IPS-NIHi11 (cell line): Measurements from ENCODE around the gene IGF2BP2.
"Not testable (repeated sequence)": the region's sequence is repeated elsewhere in the genome, so short reads cannot be mapped to it uniquely, and the experiment has no call there.

Experiments
- DNase-seq: peaks from one replicate; pipeline ENCODE4 v3.0.0; 2012; ENCODE audit warnings: mixed read lengths, low spot score

Gene IGF2BP2

DNA sequence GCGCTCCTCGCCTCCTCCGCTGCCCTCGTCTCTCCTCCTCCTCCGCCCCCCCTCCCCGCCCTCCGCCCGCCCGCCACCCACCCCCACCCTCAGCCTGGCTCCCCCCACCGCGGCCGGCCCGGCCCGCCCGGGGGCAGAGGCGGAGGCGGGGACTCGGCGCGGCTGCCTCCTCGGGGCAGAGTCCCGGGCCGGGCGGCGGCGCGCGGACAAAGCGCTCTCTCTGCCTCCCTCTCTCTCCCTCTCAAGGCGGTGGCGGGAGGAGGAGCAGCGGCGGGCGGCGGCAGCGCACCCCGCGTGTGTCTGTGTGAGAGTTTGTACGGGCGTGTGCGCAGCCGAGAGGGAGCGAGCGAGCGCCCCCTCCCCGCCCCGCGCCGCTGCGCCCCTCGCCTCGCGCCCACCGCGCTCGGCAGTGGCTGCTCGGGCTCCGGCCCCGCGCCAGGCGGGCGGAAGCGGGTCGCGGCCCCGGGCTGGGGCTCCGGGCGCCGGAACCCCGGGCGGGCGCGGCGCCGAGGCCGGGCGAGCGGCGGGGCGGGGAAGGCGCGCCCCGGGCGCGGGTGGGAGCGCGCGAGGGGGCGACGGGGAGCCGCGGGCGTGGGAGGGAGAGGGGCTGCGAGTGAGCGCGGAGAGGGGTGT, at the start of gene IGF2BP2:
Gene IGF2BP2 (minus strand): TSS at position 37 of the 633 bp plus-strand sequence. CDS start 82 bp downstream, outside the sequence.
- peak; percentile 84 for DNase-seq

DNA sequence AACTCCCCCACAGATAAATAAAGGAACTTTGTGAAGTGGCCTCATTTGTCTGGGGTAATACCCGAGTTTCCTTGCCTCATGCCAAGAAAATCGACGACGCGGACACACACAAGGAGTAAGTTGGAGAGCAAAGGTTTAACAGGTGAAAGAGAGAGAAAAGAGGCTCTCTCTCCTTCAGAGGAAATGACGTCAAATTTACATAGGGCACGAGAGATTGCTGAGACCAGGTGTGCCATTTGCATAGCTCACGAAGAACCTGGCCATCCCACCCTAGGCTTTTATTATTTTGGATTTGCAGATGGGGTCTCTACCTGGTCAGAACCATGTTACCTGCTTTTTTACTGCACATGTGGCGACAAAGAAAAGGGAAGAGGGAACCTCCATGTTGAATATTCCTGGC, 49.3 kb upstream of the IGF2BP2 start:
- DNase-seq: no peak

DNA sequence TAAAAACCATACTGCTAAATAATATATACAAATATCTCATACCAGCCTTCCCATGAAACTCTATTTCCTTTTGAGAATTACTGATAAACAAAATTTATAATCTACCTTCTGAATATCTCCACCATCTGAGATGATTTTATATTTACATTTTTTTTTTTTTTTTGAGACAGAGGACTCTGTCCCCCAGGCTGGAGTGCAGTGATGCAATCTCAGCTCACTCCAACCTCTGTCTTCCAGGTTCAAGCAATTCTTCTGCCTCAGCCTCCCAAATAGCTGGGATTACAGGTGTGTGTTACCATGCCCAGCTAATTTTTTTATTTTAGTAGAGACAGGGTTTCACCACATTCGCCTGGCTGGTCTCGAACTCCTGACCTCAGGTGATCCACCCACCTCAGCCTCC, 42.8 kb upstream of the IGF2BP2 start:
- no peak for DNase-seq

DNA sequence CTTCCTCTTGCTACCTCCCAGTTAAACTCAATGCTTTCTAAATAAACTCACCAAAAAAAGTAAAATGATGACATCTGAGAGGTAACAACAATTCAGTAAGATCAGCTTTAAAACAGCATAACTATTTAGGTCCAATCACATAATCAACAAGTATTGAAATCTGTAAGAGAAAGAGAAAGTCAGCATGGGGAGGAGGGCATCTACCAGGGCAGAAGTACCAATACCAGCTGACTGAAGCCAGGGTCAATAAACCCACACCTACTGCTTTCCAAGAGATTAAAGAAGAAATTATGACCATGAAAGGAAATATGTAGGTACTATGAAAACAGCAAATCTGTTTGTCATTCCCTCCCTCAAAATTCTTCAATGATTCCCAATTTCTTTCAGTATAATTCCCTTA, 42.2 kb upstream of the IGF2BP2 start:
- DNase-seq: no peak

DNA sequence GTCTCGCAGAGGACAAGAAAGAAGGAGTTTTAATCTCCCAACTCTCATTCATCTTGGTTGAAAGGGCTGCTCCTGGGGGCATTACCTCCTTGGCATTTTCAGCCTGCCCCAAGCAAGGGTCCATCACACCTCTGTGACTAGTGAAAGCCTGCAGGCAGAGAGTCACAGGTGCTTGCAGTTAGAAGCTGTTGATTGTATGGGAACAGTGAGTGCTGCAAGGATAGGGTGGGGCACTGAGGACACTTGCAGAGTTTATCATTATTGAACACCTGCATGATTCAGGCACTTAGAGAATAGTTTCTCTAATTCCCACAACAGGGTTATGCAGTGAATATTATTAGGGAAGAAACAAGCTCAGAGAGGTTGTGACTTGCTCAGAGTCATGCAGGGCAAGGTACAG, 41.7 kb upstream of the IGF2BP2 start:
- DNase-seq: no peak

DNA sequence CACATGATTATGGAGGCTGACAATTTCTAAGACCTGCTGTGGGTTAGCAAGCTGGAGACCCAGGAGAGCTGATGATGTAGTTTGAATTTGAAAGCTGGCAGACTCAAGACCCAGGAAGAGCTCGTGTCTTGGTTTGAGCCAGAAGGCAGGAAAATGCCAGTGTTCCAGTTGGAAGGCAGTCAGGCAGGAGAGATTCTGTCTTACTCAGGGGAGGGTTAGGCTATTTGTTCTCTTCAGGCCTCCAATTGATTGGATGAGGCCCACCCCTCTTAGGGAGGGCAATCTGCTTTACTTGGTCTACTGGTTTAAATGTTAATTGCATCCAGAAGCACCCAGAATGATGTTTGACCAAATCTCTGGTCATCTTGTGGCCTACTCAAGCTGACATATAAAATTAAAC, 40.4 kb upstream of the IGF2BP2 start:
- DNase-seq: no peak

DNA sequence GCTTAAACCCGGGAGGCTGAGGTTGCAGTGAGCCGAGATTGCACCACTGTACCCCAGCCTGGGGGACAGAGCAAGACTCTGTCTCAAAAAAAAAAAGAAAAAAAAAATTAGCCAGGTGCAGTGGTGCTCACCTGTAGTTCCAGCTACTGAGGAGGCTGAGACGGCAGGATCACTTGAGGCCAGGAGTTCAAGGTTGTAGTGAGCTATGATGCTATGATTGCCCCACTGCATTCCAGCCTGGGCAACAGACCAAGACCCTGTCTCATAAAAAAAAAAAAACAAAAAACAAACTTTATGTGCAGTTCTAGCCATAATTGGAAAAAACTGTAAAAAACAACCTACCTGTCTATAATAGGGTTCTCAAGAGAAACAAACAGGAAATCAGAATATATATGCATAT, 39.9 kb upstream of the IGF2BP2 start:
- no peak for DNase-seq

DNA sequence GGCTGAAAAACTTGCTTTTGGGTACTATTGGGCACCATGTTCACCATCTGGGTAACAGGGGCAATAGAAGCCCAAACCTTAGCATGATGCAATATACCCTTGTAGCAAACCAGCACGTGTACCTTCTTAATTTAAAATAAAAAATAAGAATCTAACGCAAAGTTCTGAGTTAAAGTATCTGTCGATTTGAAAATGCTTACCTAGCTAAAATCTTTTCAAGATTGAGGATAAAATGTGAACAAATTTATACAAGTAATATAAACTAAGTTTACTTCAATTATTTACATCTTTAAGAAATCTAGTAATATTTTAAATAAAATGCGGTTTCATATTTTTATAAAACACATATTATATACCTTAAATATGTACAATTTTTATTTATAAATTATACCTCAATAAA, 38.1 kb upstream of the IGF2BP2 start:
- no peak for DNase-seq

DNA sequence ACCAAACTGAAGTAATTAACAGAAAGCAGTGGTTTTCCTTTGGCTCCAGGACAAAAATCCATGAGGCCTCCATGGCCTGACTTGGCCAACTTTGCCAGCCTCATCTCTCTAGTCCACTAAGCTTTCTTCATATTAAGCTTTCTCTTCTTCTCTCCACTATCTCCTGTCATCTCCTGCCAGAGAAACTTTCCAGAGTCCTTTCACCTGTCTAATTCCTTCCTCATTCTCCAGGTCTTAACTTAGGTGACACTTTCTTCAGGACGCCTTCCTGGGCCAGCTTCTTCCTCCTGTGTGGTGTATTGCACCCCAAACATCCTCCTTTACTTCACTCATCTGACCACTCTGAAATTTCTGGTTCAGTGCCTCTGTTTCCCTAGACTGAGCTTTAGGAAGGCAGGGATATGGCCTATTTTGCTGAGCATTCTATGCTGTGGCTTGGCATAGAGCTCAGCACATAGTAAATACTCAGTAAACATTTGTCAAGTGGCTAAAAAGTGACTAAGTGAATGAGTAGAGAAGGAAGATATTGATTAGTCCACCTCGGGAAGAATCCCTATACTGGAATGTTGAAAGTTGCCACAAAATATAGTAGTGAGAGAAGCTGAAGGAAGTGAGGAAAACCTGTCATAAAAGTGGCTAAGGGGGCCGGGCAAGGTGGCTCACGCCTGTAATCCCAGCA, 34.6 kb upstream of the IGF2BP2 start:
- DNase-seq: no peak

DNA sequence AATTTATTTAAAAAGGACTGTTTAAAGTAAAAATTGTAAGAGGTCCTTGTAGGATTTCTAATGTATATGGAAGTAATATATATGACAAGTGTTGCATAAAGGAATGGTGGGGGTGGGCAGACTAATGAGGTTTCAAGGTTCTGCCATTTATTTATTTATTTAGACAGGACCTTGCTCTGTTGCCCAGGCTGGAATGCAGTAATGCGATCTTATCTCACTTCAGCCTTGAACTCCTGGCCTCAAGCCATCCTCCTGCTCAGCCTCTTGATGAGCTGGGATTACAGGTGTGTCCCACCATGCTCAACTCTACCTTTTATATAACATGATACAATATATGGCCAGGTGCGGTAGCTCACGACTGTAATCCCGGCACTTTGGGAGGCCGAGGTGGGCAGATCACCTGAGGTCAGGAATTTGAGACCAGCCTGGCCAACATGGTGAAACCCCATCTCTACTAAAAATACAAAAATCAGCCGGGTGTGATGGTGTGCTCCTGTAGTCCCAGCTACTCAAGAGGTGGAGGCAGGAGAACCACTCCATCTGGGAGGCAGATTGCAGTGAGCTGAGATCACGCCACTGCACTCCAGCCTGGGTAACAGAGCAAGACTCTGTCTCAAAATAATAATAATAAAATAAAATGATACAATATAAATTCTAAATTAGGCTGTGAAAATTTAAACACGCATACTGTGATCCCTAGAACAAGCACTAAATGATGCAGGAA, 33.8 kb upstream of the IGF2BP2 start:
- DNase-seq: no peak

DNA sequence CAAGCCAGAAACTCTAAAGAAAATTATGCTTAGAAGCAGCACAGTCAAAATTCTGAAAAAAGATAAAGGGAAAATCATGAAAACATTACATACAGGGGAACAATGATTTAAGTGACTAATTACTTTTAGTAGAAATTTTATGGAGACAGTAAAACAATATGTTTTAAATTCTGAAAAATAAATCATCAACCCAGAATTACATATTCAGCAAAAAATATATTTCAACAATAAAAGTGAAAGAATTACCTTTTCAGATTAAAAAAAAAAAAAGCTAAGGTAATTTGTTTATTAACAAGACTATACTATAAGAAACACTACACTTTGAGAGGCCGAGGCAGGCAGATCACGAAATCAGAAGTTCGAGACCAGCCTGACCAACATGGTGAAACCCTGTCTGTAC, 32.4 kb upstream of the IGF2BP2 start:
- no peak for DNase-seq

DNA sequence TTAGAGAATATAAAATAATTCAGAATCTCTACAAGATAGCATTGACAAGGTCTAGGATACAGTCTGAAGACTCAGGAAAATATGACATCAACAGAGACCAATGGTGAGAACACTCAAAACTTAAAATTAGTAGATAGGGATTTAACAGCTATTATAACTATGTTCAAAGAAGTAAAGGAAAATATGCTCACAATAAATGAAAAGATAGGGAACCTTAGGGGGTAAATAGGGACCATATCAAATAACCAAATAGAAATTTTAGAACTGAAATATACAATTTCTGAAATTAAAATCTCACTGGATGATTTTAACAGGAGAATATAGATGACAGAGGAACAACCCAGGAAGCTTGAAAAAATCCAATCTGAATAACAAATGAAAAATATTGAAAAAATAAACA, 31.8 kb upstream of the IGF2BP2 start:
- DNase-seq: no peak

DNA sequence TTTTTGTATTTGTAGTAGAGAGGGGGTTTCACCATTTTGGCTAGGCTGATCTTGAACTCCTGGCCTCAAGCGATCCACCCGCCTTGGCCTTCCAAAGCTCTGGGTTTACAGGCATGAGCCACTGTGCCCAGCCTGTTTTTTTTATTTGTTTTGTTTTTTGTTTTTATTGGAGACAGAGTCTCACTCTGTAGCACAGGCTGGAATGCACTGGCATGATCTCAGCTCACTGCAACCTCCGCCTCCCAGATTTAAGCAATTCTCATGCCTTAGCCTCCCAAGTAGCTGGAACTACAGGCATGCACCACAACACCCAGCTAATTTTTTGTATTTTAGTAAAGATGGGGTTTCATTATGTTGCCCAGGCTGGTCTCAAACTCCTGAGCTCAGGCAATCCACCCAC, 28.9 kb upstream of the IGF2BP2 start:
- not testable (repeated sequence) for DNase-seq

DNA sequence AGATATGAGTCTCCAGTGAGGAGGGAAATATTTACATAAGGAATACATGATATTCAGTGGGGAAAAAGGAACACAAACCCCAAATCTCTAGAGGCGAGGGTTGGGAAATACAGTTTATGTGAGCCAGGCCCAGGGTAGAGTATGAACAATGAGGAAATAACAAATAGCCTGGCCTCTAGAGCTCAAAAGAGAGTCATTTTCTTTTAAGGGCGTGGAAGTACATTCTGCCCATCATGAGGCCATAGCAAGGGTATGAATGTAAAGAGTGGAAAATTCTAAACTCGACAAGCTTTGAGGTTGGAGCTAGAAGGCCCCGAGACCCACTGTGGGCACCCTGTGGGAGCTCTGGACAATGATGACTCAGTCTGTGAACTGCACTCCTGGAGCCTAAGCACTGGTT, 27.8 kb upstream of the IGF2BP2 start:
- DNase-seq: no peak

DNA sequence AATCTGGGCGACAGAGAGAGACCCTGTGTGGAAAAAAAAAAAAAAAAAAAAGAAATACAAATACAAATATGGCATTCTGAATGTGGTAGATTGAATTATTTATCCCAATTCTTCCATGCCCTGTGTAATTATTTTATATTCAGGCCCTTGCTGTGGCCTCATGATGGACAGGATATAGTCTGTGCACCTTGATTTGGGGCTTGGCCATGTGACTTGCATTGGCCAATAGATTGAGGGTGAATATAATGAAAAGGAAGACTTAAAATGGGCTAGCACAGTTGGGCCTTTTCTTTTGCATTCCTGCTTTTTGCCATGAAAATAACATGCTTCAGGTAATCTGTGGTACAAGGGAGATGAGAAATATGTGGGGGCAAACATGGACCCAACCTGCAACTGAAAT, 27.1 kb upstream of the IGF2BP2 start:
- DNase-seq: no peak

DNA sequence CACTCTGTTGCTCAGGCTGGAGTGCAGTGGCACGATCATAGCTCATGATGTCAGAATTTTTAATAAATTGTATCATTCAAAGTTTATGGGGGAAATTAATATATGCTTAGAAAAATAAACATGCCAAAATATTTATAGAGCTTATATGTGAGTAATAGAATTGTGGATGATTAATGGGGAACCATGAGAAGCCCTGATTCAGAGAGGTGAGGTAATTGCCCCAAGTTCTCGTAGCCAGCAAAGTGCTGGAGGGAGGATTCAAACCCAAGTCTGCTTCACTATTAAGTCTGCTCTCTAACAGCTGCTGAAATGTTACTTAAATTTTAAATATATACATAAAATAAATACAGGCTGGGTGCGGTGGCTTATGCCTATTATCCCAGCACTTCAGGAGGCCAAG, 26.2 kb upstream of the IGF2BP2 start:
- no peak for DNase-seq

DNA sequence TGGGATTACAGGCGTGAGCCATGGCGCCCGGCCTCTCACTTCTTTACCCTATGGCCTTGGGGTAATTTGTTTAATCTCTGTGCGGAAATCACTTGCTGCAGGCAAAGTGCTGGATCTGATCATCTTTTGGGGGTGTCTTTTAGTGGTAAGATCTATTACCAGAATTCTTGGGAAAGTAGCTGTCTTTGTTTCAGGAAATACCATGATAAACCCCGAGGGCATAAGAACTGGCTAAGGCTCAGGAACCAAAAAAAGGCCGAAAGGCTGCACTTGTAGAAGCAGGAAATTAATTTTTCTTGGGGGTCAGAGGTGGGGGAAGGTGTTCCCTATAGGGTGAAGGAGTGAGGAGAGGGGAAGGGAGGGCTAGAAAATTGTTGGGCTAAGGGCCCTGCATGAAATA, 22.7 kb upstream of the IGF2BP2 start:
- no peak for DNase-seq

DNA sequence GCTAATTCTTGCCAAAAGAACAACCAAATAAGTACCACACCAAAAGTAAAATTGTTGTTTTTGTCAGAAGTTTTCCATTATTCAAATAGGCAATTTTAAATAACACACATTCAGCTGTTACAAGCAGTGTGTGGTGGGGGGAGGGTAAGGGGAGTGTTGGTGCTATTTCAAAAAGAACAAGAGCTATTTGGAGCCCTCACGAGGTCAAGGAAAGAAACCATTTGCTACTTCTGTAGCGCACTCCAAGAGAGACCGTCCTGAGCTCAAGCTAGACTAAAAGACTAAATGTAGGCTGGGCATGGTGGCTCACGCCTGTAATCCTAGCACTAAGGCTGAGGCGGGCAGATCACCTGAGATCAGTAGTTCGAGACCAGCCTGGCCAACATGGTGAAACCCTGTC, 21.2 kb upstream of the IGF2BP2 start:
- DNase-seq: peak; percentile 18

DNA sequence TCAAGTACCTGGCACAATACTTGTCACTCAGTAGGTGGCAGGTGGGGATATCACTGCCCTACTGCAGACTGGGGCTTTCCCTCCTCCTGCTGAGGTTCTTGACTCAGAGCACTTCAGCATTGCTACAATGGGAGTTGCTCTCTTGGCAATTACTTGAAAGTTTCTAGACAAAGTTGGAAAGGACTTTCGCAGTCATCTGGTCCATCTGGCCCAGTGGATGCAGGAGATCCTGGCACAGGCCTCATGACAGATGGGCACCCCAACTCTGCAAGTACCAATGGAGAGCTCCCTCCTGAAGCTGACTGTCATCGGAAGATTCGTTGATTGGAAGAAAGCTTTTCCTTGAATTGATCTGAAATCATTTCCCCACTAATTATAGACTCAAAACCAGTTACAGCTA, 19.2 kb upstream of the IGF2BP2 start:
- no peak for DNase-seq

DNA sequence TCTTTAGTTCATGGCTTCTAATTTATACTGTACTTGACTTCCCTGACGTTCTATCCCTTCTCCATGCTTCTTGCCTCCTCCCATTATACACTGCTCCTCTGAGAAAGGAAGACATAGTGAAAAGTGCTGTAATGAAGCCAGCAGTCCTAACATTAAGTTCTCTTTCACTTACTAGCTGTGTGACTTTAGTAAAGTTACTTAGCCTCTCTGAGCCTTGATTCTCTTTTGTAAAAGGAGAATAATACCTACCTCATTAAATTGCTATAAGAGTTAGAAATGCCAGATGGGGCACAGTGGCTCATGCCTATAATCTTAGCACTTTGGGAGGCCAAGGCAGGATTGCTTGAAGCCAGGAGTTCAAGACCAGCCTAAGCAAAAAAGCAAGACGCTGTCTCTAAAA, 18.8 kb upstream of the IGF2BP2 start:
- no peak for DNase-seq

DNA sequence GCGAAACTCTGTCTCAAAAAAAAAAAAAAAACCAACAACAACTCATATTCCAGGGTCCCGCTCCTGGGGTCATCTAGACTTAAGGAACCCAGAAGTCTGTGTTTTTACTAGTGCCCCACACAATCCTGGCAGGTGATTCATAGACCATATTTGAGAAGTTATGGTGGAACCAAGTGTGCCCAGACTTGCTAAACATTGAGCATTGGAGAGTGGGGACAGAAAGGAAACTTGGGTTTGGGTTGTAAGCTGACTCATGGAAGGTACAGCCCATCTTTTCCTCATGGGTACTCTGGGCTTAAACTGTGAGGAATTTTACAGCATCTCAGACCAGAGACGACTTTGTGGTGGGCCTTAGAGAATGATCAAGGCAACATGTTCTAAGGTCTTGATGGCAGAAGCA, 18.3 kb upstream of the IGF2BP2 start:
- no peak for DNase-seq

DNA sequence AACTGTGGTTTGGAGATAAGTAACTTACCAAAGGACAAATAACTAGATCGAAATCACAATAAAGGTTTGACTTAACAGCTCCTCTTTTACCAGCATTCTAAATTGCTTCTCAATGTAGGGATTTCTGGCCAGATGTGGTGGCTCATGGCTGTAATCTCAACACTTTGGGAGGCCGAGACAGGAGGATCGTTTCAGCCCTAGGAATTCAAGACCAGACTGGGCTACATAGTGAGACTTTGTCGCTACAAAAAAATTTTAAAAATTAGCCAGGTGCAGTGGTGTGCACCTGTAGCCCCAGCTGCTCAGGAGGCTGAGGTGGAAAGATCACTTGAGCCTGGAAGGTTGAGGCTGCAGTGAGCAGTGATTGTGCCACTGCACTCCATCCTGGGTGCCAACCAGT, 17.4 kb upstream of the IGF2BP2 start:
- no peak for DNase-seq

DNA sequence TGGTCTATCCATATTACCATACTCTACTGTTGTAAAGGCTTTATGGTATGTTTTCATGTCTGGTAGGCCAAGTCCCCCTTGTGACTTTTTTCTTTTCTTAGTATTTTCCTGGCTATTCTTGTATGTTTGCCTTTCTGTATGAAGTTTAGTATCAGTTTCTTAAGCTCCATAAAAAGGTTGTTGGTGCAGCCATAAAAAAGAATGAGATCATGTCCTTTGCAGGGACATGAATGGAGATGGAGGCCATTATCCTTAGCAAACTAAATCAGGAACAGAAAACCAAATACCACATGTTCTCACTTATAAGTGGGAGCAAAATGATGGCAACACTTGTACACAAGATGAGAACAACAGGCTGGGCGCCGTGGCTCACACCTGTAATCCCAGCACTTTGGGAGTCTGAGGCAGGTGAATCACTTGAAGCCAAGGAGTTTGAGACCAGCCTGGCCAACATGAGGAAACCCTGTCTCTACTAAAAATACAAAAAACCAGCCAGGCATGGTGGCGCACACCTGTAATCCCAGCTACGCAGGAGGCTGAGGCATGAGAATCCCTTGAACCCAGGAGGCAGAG, 13.7 kb upstream of the IGF2BP2 start:
- not testable (repeated sequence) for DNase-seq
